Upper lobe of right lung (tissue), 1 donor: ENCODE measurements around the gene CABP2. TPM values are rescaled to one million over a fixed set of nuclear protein-coding genes. Genes with fewer than 3 reads are reported as not detected.

ENCODE experiments used
- ATAC-seq: fragments of 200-7000 bp; cut with Tn5 transposase; one replicate; pipeline ENCODE4 v1.9.1; 2020; ENCODE audit warnings: mild to moderate bottlenecking, moderate library complexity
- DNase-seq: peaks from one replicate; pipeline ENCODE4 v3.0.0-alpha.2; 2020
- H3K27ac ChIP-seq: fragments of 200-600 bp; one replicate; pipeline ENCODE4 v1.8.0; 2022
- H3K27me3 ChIP-seq: fragments of 200-600 bp; one replicate; pipeline ENCODE4 v1.8.0; 2022; ENCODE audit warnings: mild to moderate bottlenecking
- H3K36me3 ChIP-seq: fragments of 200-600 bp; one replicate; pipeline ENCODE4 v1.8.0; 2022
- H3K4me1 ChIP-seq: fragments of 200-600 bp; one replicate; pipeline ENCODE4 v1.8.0; 2022
- H3K4me3 ChIP-seq: fragments of 200-600 bp; one replicate; pipeline ENCODE4 v1.8.0; 2022; ENCODE audit warnings: mild to moderate bottlenecking
- H3K9me3 ChIP-seq: fragments of 200-600 bp; one replicate; pipeline ENCODE4 v1.8.0; 2022
- CTCF ChIP-seq: fragments of 200-600 bp; IDR thresholded peaks from one replicate; pipeline ENCODE4 v1.8.0; 2022; ENCODE audit warnings: antibody characterized with exemption
- intact Hi-C: fragments of 100-400 bp; cut with DNase I; formaldehyde crosslinking; loops from one replicate; pipeline ENCODE4 v1.11.0; 2022
- total RNA-seq: library from RNA; stranded (reverse); fragmentation: NEBNext Ultra II Directional; extraction: Animal tissue kit (Norgen Biotek cat#: 25700); gene quantifications from one replicate; pipeline ENCODE4 v1.2.1, GENCODE V29; 2021
- donor health status: DM: no; HTN: yes; CAD: no; lungs with severe emphysema.

CABP2 gene
- total RNA-seq, 1 donor from 2014 or later = not detected

- Histone ChIP-seq H3K36me3 (peaks cover 16% of the 10 kb centered on the region), H3K4me3 (no peak overlapping the region), H3K4me1 (peaks cover 15% of the 10 kb centered on the region), H3K9me3 (no peaks in the 10 kb centered on the region), H3K27ac (no peak overlapping the region), H3K27me3 (no peaks in the 10 kb centered on the region)
- intact Hi-C loops = loop anchor here (10.0 kb wide), 1 partner anchor 96 kb away; the partner anchor contains the start of genes PPP1CA and TBC1D10C
- ATAC-seq (no peak), DNase-seq (no peak)
- no peak for TF ChIP-seq CTCF
Measured at GRCh38 chr11:67500831-67501715, 22.2 kb downstream of the CABP2 start.

- no peak for ATAC-seq
- intact Hi-C loops = loop anchor here (10.0 kb wide), 1 partner anchor 96 kb away; the partner anchor contains the start of genes PPP1CA and TBC1D10C
- Histone ChIP-seq H3K4me3 (no peak overlapping the region), H3K9me3 (no peaks in the 10 kb centered on the region), H3K27ac (no peak overlapping the region), H3K36me3 (peaks cover 20% of the 10 kb centered on the region), H3K4me1 (peaks cover 9% of the 10 kb centered on the region), H3K27me3 (no peaks in the 10 kb centered on the region)
- no peak for TF ChIP-seq CTCF
- DNase-seq = no peak
Measured at GRCh38 chr11:67500484-67500821, 22.8 kb downstream of the CABP2 start.

GRCh38 chr11:67499808-67500483 lies 23.3 kb downstream of the CABP2 start:
- peaks cover 20% of the 10 kb centered on the region for H3K36me3 ChIP-seq
- no peaks in the 10 kb centered on the region for H3K27me3 ChIP-seq
- no peak overlapping the region for H3K27ac ChIP-seq
- H3K4me1 ChIP-seq = peaks cover 8% of the 10 kb centered on the region
- intact Hi-C loops = loop anchor here (10.0 kb wide), 1 partner anchor 95 kb away; the partner anchor contains the start of genes PPP1CA and TBC1D10C
- no peak overlapping the region for H3K4me3 ChIP-seq
- DNase-seq = no peak
- no peak for ATAC-seq
- no peak for TF ChIP-seq CTCF
- no peaks in the 10 kb centered on the region for H3K9me3 ChIP-seq

GRCh38 chr11:67498544-67498972 lies 24.7 kb downstream of the CABP2 start:
- H3K36me3 ChIP-seq = peaks cover 22% of the 10 kb centered on the region
- H3K9me3 ChIP-seq = no peaks in the 10 kb centered on the region
- H3K27me3 ChIP-seq = no peaks in the 10 kb centered on the region
- ATAC-seq (peak; percentile 7), DNase-seq (no peak)
- H3K27ac ChIP-seq = no peak overlapping the region
- no peak for TF ChIP-seq CTCF
- intact Hi-C loops = no loop called here
- no peak overlapping the region for H3K4me3 ChIP-seq
- H3K4me1 ChIP-seq = peaks cover 3% of the 10 kb centered on the region

GRCh38 chr11:67497656-67498291 lies 25.5 kb downstream of the CABP2 start:
- intact Hi-C loops = no loop called here
- Histone ChIP-seq H3K4me1 (no peaks in the 10 kb centered on the region), H3K9me3 (no peaks in the 10 kb centered on the region), H3K27me3 (no peaks in the 10 kb centered on the region), H3K4me3 (no peak overlapping the region), H3K36me3 (peaks cover 28% of the 10 kb centered on the region), H3K27ac (no peak overlapping the region)
- ATAC-seq (no peak), DNase-seq (no peak)
- TF ChIP-seq CTCF = no peak
